ENCODE results near the gene TSR2. TPM values are rescaled to one million over a fixed set of nuclear protein-coding genes. Genes with fewer than 3 reads are reported as not detected.

Gene TSR2
- total RNA-seq, 2 donors from 2014 or later, result 16.9 to 18.8 TPM

DNA sequence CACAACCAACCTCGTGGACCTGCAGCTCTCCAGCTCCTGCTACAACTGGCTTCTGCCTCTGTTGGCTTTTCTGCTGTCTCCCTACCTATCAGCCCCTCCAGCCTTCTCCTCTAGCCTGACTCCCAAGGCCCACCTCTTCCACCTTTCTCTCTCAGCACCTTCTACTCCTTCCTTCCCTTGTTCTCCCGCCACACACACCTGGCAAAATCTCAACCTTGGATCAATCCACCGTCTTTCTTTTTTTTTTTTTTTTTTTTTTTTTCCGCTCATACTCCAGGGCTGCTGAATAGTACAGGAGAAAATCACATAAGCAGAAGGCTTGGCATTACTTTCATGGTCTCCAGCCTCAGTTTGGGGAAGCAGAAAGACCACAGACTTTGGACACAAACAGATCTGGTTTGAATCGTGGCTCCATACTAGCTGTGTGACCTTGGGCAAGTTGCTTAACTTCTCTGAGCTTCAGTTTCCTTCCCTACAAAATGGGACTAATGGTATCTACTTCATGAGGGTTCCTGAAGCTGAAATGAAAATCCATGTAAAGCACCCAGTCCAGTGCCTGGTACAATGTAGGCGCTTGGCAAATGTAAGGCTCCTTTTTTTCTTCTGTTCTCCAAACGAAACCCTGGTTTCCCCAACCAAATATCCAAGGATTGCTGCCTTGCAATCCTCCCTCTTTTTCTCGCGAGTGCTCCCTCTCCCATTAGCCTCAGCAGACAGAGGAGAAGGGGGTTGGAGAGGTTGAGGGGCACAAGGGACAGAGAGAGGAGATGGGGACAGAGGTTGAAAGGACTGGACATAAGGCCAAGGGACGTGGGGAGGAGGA lies 54.2 kb downstream of the TSR2 start:
- Histone ChIP-seq H3K9me3 (peaks cover 0 to 4% of the 10 kb centered on the region in 2 donors), H3K4me1 (peaks cover 0 to 13% of the 10 kb centered on the region in 2 donors), H3K27me3 (no peaks in the 10 kb centered on the region), H3K27ac (peak overlapping the region; percentile 69 to 85), H3K4me3 (peak overlapping the region; percentile 63 to 65), H3K36me3 (no peaks in the 10 kb centered on the region)
- no peak for DNase-seq (ENCODE audit: low spot score)
- no peak for TF ChIP-seq CTCF (IDR thresholded peaks at IDR 0.05)

Other genes starting within 250 kb of the TSR2 start
- gene WNK3, start 82.4 kb upstream of the TSR2 start, total RNA-seq, result 1 to 10 TPM; 1.7 to 3.0 TPM
- 1 to 10 TPM; 5.7 to 6.6 TPM for gene FGD1, start 55.8 kb downstream of the TSR2 start, total RNA-seq
- 10 to 100 TPM; 24.6 to 35.5 TPM for gene GNL3L, start 89.8 kb downstream of the TSR2 start, total RNA-seq

Data from right atrium auricular region (tissue), 2 donors.